Measurements from ENCODE around the gene LMBR1.
"Not testable (repeated sequence)": the region's sequence is repeated elsewhere in the genome, so short reads cannot be mapped to it uniquely, and the experiment has no call there.

LMBR1 gene

GRCh38 chr7:156754201-156754600, 138.8 kb downstream of the LMBR1 start:
- no peak for DNase-seq (ENCODE audit: low read depth)

DNA sequence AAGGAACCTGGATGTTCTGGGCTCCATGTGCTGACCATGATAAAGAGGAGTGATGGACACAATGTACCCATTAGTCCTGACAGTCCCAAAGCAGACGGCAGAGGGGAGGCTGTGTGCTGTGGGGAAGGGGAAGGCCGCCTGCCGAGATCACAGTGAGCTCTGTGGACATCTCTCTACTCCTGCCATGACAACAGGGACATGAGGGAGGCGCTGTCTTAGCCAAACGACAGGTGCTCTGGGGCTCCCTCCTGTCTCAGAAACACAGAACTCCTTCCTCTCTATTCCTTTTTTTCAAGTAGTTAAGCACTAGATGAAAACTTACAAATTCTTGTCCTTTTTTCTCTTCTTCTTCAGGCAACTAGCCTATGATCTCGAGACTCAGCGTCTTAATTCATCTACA, 139.4 kb downstream of the LMBR1 start:
- DNase-seq (ENCODE audit: low read depth): no peak

- no peak for DNase-seq (ENCODE audit: low read depth)
Observed at GRCh38 chr7:156753229-156753560, 139.8 kb downstream of the LMBR1 start.

DNA sequence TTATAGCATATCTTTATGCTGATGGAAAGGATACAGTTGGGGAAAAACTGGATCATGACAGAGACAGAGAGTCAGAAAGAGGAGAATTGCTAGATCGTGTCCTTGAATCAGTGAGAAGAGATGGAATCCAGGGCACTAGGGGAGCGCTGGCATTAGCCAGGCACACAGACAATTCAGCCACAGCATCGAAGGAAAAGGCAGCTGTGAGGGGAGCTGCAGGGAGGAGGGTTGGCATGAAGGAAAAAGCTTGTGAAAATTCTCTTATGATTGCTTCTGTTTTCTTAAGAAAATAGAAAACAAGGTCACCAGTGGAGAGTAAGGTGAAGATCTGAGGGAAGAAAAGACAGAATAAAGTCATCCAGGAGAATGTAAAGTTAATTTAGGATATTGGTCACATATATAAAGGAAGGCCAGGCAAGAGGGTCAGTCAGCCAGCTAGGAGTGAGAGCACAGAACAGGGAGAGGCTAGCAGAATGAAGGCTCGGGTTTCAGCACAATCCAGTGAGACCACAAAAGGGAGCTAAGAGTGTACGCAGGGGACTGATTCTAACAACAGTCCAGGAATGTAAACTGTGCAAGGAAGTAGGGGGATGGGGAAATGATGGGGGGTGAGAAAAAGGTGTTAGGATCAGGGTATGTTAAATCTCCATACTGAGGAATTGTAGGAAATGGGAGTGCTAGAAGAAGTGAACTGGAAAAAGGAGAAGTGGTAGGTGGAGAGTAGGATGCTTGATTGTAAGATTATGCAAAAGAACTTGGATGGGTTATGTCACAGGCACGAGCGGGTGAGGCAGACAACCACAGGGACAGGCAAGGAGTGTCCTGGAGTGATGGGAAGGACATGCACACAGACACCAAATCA, 140.4 kb downstream of the LMBR1 start:
- DNase-seq (ENCODE audit: low read depth): no peak

DNA sequence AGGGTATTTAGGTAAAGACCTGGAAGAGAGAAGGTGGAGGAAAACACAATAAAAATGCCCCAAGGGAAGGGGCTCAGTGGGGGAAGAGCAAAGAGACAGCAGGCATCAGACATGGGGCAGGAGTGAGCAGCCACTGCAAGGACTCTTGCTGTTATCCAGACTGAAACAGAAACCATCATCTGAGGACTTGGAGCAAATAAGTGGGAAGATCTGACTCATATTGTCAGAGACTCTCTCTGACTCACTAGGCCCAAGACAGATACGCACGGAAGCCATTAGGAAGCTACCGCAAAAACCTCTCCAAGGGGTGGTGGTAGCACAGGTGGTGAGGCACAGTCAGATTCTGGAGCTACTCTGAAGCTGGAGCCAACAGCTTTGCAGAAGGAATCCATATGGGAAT, 141.7 kb downstream of the LMBR1 start:
- DNase-seq (ENCODE audit: low read depth): peak; percentile 87

DNA sequence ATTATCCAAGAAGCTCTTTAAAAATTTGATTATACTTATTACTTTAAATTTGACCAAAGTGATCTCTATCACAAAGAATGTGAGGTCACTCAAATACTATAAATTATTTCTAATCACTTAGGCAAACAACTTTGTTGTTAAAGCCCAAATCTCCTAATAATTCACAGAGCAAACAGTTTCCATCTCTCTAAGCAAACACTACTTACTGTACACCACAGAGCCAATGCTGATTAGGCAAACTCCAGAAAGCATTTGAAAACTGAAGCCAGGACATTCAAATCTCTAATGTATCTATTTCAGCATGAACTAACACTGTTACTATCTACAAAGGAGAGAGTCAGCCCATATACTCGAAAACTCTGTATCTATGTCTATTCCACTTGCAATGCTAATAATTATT, 145.3 kb downstream of the LMBR1 start:
- no peak for DNase-seq (ENCODE audit: low read depth)

DNA sequence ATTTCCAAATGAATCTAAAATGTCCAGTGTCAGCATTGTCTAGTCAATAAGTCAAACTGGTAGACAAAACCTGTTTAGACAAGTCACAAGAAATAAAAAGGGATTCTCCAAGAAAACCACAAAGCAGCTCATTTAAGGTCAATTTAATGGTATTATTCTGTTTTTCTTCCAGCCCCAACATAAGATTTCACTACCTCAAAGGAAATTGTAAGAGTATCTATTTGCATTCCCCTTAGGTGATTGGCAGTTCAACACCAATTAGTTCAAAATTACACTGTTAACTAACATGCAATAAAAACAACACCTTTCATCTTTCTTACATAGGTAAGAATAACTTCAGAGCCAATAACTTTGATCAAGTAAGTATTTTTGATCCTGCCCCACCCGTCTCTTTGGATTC, 146.1 kb downstream of the LMBR1 start:
- DNase-seq (ENCODE audit: low read depth): no peak

- no peak for DNase-seq (ENCODE audit: low read depth)
Observed at GRCh38 chr7:156739596-156739995, 153.4 kb downstream of the LMBR1 start.

DNA sequence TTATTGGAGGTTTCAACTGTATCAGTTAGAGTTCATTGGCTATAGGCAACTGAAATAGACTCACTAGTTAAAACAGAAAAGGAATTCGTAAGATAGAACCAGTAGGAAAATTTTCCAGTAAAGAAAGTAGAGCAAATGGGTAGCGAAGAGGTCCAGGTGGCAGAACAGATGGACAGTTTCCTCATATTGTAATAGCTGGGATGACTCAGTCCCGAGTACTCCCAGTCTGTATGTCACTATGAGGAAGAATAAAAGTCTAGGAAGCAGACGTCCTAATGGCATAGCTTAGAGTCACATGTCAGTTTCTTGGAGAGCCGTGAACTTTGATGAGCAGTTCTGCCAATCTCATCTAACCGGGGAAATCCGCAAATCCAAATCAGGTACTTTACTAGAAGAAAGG, 157.1 kb downstream of the LMBR1 start:
- no peak for DNase-seq (ENCODE audit: low read depth)

GRCh38 chr7:156733638-156734037, 159.3 kb downstream of the LMBR1 start:
- DNase-seq (ENCODE audit: low read depth): no peak

DNA sequence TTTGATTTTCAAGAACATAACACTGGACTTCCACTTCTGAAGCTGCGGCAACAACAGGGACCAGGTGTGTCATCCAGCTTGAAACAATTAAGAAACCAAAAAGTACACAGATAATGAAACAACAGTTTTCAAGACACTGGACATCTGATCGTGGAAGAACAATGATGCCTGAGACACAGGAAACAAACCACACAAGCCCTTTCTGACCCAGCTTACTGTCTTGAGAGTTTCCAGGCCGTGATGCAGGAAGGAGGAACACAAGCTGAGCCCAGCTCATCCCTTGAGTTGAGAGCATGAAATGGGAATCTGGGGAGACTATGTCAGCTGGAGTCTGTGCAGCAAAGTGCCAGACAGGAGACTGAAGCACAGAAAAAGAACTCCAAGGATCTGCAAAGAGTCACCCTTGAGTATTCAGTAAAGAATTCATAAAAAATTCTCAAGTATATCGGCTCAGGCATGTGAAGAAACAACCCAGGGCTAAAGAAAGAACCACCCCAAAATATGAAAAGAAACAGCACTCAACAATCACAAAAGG, 160.8 kb downstream of the LMBR1 start:
- DNase-seq (ENCODE audit: low read depth): no peak

GRCh38 chr7:156731651-156732050, 161.3 kb downstream of the LMBR1 start:
- no peak for DNase-seq (ENCODE audit: low read depth)

GRCh38 chr7:156725936-156726335, 167.0 kb downstream of the LMBR1 start:
- no peak for DNase-seq (ENCODE audit: low read depth)

GRCh38 chr7:156725073-156725472, 167.9 kb downstream of the LMBR1 start:
- DNase-seq (ENCODE audit: low read depth): no peak

- no peak for DNase-seq (ENCODE audit: low read depth)
Observed at GRCh38 chr7:156722043-156722826, 170.7 kb downstream of the LMBR1 start.

DNA sequence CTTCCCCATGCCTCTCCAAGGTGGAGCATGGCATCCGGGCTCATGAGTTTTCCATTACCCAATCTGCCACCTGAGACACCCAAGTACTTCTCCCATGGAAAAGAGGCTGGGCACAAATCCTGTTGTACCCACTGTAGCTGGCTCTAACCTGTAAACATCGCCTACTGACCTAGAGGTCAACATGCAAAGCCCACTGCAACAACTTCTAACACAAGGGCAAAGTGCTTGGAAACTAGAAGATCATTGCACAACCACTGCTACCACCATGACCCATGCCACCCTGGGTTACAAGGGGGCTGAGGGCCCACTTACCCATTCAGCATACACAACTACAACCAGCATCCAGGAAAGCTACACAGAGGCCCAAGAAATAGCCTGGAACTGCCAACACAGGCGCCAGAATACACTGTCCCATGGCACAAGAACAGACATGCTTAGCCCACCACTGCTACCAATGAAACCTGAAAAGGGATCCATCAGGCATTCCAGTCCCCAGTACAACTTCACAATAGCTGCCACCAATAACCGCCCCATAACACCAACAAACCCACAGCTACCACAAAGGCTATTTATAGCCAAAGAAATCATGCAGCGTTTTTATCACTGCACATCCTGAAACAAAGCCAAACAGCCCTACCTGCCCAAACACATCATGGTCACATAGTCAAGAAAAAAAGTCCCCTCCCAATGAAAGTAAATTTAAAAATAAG, 189.1 kb downstream of the LMBR1 start:
- DNase-seq (ENCODE audit: low read depth): no peak

DNA sequence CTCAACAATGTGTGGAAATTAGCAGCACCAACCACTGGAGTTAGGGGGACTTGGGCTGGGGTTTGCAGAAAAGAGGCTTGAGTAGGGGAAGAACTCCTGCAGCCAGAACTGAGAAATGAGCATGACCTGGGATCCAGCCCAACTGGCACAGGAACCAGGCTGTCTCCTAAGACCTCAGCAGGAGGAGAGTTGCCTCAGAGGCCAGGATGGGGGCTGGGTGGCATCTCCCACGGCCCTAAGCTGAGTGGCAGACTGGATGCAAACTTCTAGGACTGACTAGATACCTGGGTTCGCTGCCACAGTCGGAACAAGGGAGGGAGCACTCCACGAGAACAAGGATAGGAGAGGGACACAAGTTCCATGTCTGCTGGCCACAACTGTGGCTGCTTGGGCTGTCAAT, 189.8 kb downstream of the LMBR1 start:
- DNase-seq (ENCODE audit: low read depth): no peak

DNA sequence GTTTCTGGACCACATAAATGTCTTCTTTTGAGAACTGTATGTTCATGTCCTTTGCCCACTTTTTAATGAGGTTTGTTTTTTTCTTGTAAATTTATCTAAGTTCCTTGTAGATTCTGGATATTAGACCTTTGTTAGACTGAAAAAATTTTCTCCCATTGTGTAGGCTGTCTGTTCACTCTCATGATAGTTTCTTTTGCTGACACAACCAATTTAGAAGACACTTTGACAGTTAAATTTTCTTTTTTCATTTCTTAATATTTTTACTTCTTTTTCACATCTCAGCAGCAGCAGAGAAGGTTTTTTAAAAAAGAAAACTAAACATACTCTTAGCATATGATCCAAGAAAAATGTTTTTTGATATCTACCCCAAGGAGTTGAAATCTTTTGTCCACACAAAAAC, 190.6 kb downstream of the LMBR1 start:
- DNase-seq (ENCODE audit: low read depth): no peak

- DNase-seq (ENCODE audit: low read depth): not testable (repeated sequence)
Observed at GRCh38 chr7:156701787-156702186, 191.2 kb downstream of the LMBR1 start.

DNA sequence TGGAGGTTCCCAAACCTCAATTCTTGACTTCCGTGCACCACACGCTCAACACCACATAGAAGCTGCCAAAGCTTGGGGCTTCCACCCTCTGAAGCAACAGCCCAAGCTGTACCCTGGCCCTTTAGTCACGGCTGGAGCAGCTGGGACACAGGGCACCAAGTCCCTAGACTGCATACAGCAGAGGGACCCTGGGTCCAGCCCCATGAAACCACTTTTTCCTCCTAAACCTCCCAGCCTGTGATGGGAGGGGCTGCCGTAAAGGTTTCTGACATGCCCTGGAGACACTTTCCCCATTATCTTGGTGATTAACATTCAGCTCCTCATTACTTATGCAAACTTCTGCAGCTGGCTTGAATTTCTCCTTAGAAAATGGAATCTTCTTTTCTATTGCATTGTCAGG, 194.5 kb downstream of the LMBR1 start:
- DNase-seq (ENCODE audit: low read depth): not testable (repeated sequence)

DNA sequence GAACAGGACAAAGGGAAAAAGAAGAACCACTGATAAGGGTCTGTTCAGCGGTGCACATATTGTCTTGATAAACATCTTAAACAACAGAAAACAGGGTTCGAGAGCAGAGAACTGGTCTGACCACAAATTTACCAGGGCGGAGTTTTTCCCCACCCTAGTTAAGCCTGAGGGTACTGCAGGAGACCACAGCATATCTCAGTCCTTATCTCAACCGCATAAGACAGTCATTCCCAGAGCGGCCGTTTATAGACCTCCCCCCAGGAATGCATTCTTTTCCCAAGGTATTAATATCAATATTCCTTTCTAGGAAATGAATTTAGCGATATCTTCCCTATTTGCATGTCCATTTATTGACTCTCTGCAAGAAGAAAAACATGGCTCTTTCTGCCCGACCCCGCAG, 195.7 kb downstream of the LMBR1 start:
- DNase-seq (ENCODE audit: low read depth): not testable (repeated sequence)

DNA sequence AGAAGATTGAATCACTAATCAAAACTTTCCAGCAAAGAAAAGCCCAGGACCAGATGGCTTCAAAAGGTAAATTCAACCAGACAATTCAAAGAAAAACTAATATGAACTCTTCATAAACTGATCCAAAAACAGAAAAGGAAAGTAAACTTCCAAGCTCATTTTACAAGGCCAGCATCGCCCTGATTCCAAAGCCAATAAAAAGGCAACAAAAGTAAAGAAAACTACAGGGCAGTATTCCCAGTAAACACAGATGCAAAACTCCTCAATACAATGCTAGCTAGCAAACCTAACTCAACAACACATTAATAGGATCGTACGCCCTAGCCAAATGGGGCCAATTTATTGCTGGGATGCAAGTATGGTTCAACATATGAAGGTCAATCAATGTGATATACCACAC, 199.4 kb downstream of the LMBR1 start:
- DNase-seq (ENCODE audit: low read depth): no peak

DNA sequence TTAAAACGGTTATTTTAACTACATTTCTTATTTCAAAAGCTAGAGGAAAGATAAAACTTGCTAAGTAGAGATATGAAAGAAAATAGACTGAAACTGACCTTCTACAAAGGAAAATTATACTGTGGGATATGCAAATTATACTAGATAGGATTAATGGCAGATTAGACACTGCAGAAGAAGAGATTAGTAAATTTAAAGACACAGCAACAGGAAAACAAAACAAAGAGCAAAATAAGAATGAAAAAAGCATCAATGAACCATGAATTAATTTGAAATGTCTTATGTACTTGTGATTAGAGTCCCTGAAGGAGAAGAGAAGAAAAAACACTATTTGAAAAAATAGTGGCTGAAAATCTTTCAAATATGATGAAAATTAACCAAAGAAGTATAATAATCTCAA, 200.1 kb downstream of the LMBR1 start:
- DNase-seq (ENCODE audit: low read depth): no peak

Data from non-pigmented ciliary epithelial cell (primary cell).